Islet precursor cell (in vitro differentiated cells): Measurements from ENCODE around the gene DRD3.

Source experiments
- DNase-seq: peaks from one replicate; pipeline ENCODE4 v3.0.0-alpha.2; 2018

The DRD3 gene

DNA sequence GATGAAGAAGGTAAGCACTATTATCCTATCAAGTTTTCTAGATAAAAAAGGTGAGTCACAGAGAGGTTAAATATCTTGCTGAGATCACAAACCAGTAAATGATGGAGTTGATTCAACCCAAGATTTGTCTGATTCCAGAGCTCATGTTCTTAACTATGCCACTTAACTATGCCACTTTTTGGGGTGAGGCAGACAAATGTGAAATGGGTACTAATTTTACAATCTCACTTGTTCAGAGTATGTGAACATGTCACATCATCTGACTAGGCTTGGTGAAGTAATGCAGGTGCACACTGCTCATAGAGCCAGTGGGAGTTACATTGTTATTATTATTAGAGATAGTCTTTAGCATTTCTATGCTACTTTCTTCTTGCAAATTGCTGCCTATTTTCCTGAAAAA lies 2.0 kb downstream of the DRD3 start:
- no peak for DNase-seq

DNA sequence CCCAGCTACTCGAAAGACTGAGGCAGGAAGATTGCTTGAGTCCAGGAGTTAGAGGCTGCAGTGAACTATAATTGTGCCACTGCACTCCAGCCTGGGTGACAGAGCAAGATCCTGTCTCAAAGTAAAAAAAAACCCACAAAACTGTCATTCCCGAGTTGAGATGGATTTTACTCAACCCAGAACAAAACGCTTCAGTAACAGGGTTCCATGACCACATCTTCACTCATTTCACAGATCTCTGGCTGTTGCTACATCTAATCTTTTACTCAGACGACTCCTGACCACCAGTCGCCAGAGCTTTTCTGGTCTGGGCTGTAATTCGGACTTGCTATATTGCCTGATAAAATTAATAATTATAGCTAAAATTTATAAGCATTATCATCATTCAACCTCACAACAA lies 2.4 kb downstream of the DRD3 start:
- no peak for DNase-seq

DNA sequence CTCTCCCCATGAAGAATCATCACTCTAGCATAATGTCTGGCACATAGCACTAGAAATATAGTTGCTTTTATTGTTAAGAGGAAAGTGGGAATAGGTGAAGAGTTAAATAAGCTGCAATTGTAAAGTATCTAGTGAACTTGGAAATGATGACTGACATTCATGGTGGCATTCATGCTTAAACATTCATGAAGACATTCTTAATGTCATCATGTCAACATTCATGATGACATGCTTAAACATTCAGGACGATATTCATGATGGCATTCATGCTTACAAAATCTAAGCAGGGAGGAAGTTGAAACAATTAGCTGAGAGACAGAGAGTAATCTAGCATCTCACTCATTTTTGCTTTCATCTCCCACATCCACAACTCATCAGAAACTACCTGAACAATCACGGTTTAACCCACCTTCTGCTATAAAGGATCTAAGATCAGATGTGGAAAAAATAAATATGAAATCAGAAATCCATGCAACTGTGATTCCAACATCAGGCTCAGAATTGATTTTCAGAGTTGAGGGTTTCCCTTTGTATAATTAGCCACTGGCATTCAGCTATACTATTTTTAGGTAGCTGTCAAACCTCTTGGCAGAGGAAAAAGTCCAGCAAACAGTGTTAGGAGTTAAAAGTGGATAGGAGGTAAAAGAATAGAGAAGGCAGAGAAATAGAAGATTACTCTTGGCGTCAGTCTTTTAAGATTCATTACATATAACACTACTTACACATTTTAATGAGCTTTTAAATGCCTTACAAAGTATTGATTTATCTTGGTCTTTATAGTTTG lies 3.5 kb downstream of the DRD3 start:
- DNase-seq, result no peak

DNA sequence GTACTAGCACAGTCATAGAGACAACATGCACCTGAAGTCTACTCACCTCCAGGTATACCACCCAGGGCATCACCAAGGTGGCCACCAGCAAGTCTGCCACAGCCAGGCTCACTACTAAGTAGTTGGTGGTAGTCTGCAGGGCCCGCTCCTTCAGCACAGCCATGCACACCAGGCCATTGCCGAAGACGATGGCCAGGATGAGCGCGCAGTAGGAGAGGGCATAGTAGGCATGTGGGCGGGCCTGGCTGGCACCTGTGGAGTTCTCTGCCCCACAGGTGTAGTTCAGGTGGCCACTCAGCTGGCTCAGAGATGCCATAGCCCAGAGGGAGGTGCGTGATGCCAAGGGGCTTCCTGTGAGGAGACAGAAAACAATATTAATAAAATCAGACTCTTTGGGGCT lies 7.2 kb downstream of the DRD3 start:
- DNase-seq, result no peak

DNA sequence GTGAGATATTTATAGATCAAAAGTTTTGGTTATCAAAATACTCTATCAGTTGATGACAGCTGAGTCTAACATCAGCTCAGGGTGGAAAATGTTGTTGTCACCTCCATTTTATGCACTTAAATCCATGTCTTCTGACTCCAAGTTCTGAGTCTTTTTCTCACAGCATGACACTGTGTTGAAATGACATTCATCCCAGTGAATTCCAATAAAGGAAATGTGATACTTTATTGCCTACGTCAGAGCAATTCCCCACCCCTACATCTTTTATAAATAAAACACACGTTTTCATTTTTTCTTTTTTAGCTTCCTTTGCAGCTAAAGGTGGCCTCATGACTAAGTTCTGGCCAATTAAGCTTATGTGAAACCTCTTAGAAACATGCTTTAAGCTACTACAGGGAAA lies 10.7 kb downstream of the DRD3 start:
- no peak for DNase-seq

DNA sequence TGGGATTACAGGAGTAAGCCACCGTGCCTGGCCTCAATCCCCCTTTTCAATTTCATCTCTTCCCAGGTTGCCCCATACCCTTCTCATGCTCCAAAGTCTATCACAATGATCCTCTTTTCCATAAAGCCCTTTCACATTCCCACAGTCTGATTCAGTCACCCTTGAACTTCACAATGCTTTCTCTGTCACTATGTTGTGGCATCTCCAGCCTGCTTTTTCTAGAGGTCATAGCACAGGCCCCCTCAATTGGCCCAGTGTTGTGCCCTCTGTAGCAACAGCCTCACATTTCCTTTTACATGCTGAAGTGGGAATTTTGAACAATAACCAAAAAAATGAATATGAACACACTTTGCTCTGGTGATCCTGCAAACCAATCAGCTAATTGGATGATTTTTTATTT lies 21.5 kb downstream of the DRD3 start:
- no peak for DNase-seq

DNA sequence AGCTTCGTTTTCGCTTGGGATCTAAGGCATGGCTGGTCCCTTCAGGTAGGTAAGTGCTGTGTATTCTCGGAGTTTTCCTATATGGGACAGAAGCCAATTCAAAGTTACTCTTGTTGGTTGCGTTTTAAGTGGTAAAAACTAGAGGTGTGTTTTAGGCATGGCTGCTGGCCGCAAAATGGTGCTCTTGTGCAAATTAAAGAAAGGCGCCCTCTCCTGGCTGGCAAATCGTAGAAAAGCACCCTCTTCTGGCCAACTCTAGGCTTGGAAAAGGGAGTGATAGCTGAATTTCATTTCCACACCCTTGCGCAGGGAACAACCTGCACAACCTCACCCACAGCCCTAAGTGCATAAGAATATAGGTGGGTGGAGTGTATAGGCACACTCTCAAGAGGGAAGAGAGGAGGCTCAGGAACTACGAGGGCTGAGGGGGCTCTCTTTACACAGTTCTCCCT lies 23.5 kb downstream of the DRD3 start:
- DNase-seq, result no peak

DNA sequence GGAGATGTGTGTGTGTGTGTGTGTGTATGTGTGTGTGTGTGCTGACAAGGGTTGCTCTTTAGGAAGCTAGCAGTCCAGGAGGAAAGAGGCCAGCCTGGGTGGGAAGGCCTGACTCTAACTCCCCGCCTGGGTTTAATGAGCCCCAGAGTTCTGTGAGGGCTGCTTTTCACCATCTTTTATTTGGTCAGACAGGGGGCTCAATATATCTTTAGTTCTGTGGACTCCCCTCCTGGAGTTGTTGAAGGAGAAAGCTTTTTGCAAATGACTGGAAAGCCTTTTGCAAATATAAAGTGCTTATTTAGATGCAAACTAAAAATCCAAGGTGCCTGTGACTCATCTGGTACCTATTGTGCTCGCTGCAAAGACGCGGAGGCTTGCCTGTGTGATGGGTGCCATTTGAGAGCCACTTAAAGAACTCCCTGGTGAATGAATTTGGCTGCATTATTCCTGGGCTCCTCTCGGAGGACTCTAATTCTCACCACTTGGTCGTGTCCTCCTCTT lies 24.5 kb downstream of the DRD3 start:
- no peak for DNase-seq

DNA sequence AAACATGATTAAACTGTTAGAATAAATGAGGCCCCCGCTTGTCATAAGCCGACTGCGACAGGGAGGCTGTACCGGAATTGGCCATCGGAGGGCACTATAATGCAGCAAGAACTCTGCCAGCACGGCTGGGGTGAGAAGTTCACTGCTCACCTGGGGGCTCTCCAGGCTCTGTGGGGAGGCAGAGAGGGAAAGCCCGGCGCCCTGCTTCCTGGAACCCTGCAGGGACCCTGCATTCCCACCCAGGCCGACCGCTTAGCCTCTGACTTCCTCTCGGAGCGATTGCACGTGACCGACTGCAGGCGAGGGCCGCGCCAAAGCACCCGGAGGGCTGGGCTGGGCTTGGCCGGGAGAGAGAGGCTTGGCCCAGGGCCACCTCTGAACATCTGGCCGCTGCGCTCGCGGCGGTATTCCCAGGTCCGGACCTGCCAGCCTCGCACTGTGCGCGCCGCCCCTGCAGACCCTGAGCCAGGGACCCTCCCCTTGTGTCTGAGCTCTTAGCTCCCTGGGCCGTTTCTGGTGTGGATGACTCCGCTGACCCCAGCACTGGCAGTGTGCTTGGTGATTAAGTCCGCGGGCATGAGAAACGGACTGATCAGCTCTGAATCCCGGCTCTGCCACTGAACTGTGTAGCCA lies 26.2 kb downstream of the DRD3 start:
- peak; percentile 88 for DNase-seq

DNA sequence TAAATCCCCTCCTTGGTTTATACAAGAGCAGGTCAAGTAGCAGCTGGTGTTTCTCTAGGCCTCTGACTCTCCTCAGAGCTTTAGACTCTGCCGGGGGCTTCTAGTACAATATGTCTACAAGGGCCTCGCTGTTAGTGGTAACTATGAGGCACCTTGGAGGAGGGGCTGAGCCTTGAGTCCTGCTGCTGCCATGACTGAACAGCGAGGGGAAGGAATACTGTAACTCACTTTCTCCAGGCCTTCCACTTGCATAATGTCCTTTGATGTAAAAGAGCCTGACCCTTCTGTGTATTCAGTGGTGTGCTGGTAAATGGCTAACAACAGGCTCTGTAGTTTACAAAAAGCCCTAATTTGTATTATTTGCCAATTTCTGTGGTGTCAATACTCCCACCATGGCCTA lies 27.8 kb downstream of the DRD3 start:
- DNase-seq, result no peak

DNA sequence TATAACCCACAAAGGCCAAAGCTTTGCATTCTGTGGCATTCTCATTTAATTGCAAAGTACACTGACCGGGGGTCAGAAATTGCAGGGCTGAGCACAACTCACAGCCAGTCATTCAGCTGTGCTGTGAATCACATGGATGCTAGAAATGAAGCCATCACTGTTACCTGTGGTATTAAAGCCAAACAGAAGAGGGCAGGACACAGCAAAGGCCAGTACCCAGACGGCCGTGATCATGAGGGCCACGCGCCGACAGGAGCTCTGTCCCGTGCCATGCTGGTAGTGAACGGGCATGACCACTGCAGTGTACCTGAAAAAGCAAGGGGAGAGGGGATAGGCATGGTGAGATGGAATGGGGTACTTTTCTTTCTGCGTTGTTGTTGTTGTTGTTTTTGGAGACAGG lies 31.6 kb downstream of the DRD3 start:
- no peak for DNase-seq

DNA sequence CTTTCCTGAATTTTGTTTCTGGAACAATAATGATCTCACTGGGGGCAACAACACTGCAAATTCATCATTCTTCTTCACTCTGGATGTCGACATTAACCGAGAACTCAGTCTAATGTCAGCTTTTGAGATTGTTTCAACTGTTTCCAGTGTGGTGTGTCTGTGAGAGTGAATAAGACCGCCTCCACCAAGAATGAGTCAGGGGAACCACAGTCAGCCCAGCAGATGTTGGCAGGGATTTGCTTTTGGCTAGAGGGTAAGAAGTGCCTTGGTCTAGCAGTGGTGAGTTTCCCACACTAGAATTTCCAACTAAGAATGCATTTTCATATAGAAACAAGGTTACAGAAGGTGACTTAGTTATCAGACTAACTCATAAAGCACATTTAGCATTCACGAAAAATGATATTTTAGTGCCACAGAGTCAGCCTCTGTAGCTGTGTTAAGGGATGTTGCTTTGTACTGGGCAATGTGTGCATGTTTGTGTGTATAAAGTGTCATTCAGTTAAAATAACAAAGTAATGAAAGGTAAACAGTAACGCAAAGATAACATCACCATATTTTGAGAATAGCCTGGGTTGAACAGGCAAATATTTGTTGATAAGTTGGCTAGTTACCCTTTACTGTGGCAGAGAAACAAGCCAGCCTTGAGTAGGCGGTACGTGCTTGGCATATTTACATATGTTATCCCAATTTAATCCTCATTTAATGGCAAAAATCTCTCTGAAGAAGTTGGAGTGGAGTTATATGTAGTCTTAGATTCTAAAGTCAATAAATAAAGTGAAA lies 33.8 kb downstream of the DRD3 start:
- no peak for DNase-seq

DNA sequence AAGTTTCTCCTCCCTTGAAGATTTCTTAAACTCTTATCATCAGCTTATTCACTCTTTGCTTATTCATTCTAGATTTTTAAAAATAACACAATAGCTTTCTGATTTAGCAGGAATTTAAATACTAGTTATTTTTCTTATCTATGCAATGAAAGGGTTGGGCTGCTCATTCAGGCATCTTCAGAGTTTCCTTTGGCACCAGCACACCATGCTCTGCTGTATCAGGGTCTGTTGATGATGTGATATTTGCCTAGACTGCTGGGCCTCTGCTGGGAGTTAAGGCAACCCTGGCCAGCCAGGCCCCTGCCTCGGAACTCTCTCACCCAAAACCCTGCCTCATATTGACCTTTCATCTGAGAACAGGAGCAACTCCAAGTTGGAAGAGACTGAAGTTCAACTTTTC lies 35.0 kb downstream of the DRD3 start:
- DNase-seq, result no peak

DNA sequence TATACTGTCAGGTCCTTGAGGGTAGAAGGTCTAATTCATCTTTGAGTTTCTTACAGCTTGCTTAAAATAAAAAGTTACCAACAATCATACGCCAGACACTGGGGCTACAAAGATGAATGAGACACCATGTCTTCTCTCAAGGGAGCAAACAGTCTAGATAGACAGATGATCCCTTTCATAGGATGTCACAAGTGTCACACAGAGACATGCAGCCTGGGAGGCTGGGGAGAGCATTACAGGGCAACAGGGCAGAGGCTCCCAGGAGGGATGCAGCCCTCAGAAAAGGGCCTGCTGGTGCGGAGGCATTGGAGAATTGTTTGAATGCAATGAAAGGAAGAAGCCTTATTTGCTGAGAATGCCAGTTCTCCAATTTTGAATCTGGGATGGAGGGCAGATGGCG lies 39.0 kb downstream of the DRD3 start:
- DNase-seq, result no peak

DNA sequence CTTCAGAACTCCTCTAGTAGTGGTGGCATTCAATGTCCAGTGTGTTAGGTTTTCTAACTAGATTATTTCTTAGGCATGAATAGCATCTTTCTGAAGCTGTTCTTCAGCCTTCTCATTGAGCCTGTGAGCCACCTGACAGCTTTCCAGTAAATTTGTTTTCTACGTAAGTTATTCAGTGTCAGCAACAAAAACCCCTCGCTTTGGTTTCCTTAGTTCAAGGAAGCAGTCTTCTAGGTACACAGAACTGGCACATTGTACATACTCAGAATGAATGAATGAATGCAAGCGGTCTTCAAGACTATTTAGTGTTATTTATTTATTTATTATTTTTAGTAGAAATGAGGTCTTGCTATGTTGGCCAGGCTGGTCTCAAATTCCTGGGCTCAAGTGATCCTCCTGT lies 44.9 kb downstream of the DRD3 start:
- DNase-seq, result no peak

DNA sequence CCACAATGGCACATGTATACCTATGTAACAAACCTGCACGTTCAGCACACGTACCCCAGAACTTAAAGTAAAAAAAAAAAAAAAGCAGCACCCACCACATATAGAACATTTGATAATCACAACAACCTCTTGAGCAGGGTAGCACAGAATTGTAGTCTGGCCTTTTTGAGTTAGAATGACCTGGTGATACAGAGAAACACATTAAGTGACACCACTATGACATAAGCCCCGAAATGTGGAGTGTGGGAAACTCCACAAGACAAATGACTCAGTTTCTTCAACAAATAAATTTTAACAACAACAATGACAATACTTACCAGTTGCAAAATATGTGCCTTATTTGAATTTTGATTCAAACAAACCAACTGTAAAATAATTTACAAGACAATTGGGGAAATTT lies 46.4 kb downstream of the DRD3 start:
- no peak for DNase-seq

DNA sequence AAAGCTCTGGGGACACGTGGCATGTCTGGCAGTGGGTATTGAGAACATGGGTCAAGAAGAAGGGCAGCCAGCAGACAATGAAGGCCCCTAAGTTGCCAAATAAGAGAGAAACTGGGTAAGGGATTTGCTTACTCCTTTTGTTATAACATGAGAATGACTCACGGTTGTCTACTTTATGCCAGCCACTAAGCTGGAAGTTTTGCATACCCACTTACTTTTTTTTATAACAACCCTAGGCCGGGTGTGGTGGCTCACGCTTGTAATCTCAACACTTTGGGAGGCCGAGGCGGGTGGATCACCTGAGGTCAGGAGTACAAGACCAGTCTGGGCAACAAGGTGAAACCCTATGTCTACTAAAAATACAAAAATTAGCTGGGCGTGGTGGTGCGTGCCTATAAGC lies 50.0 kb downstream of the DRD3 start:
- no peak for DNase-seq

DNA sequence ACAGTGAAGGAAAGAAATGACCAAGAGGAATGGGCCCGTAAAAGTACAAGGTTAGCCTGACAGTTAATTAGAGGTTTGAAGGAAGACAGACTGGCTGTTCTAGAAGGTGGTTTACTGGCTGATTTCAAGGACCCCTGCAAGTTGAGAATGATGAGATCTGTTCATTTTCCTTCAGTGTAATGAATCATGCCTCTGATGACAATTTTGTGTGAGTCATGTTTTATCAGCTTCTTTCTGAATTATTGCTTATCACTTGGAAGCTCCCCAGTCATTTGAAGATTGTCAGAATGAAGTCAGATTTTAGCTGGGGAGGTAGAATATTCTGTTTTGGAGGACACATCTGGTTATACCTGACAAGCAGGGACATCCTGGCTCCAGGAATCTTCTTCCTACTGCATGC lies 50.6 kb downstream of the DRD3 start:
- no peak for DNase-seq

DNA sequence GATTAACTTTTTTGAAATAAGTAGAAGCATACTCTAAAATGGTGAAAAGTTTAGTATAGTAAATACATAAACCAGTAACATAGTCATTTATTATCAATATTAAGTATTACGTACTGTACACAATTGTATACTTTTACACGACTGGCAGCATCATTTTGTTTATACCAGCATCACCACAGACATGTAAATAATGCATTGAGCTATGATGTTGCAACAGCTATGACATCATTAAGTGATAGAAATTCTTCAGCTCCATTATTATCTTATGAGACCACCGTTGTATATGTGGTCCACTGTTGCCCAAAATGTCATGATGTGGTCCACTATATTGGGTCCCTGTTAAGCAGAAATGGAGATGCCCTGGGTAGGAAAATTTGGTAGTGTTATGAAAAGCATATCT lies 51.3 kb downstream of the DRD3 start:
- no peak for DNase-seq

DNA sequence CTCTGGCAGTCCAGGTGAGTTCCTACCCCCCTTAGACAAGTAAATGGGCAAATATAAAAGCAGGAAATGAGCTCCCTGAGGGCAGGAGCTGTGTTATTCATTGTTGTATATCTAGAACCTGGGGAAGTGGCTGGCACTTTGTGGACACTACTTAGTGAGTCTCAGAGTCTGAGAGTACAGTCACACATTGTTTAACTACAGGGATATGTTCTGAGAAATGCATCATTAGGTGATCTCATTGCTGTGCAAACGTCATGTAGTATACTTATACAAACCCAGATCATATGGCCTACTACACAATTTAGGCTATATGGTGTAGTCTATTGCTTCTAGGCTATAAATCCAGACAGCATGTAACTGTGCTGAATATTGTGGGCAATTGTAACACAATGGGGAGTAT lies 52.4 kb downstream of the DRD3 start:
- DNase-seq, result no peak

DNA sequence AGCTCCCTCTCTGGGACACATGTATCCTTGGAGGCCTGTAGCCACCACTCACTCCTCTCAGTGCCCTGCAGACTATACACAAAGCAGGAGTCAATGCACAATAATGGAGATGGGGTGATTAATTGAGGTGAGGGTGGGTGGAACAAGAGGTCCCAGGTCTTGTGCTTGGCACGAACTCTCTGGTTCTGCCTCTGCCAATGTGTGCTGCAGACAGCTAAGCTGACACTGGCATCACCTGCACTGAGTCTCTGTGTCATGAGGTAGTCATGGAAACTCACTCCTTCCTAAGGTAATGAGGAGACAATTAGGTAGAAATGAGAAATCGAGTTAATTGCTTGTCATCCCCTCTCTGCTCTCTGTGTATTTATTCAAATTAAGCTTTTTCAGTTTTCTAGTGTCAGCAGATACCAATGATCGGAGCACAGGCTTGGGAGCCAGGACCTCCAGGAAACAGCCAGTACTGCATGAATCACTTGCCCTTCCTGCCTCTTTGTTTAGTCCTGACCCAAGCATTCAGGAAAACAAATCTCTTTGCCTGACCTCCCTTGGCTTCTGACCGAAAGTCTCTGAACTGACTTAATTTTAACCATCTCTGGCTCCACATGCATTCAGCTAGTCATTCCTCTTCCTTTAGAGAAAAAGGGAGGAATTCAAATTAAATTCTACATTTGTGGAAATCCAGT lies 56.7 kb downstream of the DRD3 start:
- DNase-seq, result no peak

DNA sequence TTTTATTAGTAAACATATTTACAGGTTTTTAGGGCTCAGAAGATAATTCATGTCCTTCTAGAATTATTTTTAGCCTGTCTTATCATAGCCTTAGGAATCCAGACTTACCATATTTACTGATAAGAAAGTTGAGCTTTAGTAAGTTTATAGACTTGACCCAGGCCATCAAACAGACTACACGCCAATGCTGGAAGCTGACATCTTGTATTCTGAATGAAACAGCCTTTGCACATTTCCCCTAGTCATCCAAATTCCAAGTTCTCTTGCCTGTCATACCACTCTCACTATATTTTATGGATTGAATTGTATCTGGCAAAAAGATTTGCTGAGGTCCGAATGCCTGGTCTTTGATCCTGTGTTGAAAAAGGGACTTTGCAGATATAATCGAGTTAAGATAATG lies 58.6 kb downstream of the DRD3 start:
- DNase-seq, result no peak

DNA sequence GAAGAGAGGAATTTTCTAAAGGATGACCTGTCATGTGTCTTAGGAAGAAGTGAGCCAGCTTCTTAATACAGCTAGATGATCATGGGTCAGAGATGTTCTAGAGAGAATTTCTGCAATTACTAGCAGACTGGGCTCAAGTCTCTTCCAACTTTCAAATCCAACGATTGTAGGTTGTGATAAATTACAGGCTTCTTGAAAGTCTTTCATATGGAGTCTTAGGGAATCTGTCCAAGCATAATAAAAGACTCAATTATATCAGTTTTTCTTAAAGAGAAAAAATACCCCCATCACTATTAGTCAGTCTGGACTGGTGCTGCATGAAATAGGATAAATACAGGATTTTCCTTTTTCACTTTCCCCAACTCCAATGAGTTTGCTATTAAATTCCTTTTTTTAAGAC lies 59.1 kb downstream of the DRD3 start:
- no peak for DNase-seq
